GF-D8 (cell line): ENCODE measurements around the gene PTPN14.

Experiments
- DNase-seq: peaks from one replicate; lab custom pipeline; 2025; lab: John Stamatoyannopoulos, UW

Gene PTPN14

DNA sequence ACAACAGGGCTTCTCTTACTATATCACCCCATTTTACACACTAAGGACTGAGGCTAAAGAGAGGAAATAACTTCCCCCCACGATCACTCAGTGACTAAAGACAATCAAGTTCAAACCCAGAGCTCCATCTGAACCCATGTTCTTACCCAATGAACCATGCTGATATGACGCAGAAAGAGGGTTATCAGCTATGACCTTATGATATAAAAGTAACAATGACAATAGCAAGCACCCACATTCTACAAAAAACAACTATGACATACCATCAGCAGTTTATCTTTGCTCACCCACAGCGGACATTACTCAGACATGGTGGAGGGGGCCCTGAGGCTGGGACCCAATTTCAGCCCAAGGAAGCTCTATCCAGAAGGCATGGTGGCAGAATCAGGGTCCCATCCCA is 75.7 kb downstream of the PTPN14 start:
- no peak for DNase-seq

DNA sequence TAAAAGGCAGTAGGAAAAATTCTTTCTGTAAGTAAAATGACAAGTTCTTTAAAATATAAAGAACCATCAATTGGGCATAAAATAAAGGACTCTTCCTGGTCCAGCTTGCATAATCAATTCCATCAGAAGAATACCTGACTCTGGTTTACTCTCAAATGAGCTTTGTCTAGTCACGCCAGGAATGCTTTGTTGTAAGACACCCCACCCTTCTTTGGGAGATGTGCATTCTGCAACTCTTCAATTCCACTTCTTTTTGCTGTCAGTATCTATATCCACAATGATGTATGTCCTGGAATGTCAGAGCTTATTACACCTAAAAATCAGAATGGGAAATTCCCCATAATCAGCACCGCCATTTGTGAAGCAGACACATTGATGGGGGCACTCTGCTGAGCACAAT is 76.1 kb downstream of the PTPN14 start:
- no peak for DNase-seq

DNA sequence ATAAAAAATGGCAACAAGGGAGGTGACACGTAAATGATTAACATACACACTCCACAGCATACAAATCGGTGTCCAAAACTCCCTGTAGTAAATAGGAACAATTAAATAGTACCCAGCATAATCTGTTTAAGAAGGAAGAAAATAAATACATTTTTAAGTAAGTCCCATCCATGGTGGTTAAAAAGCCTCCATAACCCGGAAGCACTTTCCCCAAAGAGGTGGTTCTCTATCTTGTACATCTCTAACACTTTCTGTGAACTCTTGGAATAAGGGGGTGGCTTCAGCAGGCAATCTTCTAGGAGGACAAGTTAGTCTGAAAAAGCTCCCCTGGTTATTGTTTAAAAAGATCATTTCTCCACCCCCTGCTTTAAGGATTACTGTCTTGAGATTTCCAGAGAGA is 76.9 kb downstream of the PTPN14 start:
- DNase-seq: no peak

DNA sequence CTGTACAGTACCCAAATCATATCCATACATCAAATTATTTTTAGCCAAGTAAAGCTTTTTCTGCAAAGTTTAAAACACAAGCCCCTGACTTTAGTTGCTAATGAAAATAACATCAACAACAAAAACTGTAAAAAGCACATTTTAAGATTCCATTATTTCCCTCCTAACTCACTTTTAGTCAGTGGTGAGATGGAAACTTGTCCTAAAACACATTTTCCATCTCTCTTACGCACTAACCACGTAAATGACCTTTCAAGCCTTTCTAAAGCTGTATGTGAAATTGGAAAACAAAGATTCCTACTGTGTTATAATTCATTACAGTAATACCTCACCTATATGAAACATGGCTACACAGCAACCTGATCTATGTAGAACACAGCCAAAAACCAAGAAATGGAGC is 77.5 kb downstream of the PTPN14 start:
- DNase-seq: no peak

DNA sequence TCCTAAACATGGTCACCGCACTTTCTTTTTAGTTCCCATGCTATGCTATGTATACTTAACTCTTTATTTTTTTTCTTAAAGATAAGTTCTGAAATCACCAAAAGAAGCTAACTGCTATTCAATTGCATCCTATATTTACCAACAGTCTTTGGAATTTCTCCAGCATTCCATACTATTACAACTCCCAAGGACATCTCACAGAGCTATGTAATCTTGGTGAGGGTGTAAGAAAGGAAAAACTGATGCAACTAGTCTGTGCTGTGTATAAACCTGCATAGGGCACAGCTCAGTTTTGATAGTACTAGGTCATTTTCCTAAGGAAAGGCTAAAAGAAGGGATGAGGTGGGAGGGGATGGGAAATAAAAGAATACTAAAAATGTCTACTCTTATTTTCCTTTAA is 78.0 kb downstream of the PTPN14 start:
- no peak for DNase-seq

DNA sequence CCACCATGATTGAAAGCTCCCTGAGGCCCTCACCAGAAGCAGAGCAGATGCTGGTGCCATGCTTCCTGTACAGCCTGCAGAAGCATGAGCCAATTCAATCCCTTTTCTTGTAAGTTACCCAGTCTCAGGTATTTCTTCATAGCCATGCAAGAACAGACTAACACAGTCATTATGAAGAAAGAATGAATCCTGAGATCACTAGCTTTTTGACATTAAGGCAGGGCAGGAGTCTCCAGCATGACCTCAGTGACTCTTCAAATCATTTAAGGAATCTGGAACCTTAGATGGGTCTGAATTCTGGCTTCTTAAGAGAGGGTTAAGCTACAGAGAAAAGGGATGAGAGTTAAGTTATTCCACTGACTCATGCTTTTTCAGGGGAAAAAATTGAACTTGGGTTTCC is 79.0 kb downstream of the PTPN14 start:
- no peak for DNase-seq

DNA sequence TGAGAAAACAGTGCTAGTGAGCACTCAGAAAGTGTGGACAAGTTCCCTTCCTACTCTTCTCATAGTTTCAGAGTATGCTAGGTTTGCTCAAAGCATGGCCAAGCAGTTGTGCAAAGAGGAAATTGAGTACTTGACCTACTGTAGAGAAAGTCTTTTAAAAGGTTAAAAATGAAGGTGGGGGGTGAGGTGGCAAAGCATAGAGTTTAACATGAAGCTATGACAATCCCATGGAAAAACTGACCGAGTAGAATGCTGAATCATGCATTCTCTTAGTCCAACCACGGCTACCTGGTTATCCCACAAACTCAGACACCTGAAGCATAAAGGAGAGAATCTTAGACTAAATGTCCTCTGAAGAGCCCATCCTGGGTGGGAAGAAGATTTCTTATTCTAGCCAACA is 79.9 kb downstream of the PTPN14 start:
- DNase-seq: no peak

DNA sequence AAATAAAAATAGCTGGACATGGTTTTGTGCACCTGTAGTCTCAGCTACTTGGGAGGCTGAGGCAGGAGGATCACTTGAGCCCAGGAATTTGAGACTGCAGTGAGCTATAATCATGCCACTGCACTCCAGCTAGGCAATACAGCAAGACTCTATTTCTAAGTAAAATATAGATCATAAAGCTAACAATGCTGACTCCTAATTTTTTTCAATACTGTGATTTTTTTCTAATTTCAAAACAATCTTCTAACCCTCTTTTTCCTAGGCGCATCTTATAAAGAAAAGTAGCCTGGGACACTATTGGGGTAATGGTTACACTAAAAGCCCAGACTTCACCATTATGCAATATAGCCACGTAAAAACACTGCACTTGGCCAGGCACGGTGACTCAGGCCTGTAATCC is 81.3 kb downstream of the PTPN14 start:
- no peak for DNase-seq

DNA sequence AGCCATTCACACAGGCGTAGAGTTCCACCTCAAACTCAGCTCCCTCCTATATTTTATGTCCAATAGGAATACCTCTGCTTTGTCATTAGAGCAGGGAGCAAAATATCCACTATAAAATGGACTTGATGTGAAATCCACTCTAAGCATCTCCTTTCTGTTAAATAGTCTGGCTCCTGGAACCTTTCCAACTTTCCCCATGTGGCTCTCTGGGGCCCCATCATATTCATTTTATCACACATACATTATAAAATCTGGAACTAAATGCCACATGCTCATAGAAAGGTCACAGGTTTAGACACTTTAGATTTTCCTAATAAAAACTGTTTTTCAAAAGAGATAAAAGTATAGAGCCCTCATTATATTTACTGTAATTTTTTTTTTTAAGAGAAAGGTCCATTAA is 82.1 kb downstream of the PTPN14 start:
- no peak for DNase-seq

DNA sequence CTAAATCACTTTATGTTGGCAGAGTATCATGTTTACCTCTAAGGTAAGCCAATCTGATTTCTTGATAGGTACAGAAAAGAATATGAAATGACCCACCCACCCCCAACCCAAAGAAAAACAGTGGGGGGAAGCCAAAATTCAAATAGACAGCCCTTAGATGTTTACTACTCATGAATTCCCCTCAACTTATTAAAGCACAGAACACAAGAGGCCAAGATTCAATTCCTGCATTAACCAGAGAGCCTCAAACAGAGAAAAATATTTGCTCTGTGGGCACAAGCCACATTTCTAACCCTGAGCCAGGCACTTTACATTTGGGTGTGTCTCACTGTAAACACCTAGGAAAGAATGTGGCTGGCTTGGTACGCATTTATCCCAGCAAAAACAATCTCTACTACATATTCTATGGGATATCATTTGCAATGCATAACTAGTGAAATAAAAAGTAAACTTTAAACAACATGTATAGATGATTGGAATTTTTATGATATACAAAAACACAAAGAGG is 84.3 kb downstream of the PTPN14 start:
- no peak for DNase-seq

DNA sequence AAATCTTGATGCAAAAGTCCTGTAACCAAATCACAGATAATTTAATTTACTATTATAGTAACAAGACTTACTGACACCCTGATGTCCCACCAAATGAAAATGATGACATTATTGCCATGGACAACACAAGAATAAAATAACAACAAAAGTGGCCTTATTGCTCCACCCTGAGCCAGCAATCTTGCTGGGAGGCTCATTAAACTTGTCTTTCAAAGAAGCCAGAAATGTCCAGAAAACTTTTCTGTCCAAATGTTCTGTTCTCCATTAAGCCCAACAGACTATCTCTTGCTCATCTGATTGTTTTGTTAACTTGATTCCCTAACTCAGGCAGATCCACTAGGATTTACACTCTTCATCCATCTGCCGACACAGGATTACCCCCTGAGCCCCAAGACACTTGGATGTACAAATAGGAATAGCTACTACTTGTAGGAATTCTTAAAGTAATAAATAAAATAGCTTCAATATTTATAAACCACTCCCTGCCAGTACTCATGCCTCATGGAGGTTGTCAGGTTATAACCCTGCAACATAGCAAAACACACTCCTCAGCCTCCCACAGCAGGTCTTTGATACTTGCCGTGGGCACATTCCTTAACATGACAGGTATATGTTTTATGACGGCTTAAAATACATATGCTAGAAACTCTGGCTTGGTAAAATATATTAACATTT is 84.9 kb downstream of the PTPN14 start:
- DNase-seq: no peak

DNA sequence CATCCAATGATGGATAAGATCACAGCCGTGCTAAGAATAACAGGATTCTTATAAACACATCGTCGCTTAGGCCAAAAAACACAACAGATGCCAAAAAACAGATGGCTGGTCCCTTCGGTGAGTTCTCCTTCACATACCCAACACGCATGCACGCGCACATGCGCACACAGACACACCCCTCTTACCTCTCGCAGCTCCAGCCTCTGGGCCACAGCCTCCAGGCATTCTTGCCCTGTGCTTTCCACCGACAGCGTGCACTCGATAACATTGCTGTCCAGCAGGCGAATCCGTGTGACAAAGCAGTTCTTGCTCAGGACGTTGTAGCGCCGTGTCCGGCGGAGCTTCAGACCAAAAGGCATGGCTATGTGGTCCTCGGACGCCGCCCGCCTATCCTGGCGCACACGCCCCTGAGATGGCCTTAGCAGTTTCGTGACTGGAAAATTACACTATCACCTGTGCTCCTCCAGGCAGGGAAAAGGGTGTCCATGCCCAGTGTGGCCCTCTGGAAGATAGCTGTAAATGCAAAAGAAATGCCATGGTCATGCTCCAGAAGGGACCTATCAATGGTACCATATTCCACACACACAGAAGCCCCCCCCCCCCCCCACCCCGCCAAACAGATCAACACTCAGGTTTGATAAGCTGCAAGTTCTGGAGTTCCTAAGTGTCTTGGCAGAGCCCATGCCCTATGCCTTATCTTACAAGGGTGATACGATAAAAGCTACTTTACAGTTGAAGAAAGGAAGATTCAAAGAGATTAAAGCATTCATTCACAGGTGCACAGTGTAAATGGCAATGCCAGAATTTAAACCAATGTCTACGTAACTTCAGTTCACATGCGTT is 86.7 kb downstream of the PTPN14 start:
- DNase-seq: no peak

DNA sequence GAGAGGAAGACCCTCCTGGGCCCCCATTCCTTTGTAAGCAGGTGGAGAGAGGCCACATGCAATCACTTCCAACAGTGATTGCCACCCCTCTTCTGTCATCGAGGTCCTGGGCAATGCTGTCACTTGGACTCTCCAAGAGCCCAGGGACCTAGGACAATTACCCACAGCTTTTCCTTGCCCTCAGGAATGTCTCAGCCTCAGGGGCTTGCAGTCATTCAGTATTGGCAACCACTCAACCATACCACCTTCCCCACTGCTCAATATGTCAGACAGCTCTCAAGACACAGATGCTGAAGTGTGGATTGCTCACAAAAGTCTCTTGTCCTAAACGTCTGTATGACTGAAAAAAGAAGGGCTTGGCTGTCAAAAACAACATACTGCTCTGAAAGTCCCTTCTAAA is 87.8 kb downstream of the PTPN14 start:
- DNase-seq: no peak

DNA sequence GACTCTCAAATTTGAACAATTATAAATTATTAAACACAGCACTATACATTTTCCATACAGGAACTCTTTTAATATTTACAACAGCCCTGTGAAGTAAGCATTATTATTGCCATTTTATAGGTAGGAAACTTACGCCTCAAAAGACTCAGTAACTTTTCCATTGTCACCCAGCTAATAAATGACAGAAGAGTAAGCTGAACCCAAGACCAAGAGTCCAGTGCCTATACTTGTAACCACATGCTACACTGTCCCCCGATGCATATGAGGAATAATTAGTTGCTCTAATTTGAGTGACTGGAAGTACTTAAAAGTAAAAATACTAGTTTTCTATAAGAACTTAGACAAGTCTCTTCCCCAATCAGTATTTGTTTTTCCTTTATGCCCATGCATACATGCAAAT is 88.5 kb downstream of the PTPN14 start:
- no peak for DNase-seq

DNA sequence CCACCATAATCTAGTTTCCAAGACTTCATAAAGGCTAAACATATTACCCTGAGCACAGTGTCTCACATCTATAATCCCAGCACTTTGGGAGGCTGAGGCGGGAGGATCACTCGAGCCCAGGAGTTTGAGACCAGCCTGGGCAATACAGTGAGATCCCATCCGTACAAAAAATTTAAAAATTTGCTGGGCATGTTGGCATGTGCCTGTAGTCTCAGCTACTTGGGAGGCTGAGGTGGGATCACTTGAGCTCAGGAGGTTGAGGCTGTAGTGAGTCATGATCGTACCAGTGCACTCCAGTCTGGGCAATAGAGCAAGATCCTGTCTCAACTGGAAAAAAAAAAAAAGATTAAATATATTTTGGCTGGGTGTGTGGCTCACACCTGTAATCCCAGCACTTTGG is 90.1 kb downstream of the PTPN14 start:
- DNase-seq: no peak

DNA sequence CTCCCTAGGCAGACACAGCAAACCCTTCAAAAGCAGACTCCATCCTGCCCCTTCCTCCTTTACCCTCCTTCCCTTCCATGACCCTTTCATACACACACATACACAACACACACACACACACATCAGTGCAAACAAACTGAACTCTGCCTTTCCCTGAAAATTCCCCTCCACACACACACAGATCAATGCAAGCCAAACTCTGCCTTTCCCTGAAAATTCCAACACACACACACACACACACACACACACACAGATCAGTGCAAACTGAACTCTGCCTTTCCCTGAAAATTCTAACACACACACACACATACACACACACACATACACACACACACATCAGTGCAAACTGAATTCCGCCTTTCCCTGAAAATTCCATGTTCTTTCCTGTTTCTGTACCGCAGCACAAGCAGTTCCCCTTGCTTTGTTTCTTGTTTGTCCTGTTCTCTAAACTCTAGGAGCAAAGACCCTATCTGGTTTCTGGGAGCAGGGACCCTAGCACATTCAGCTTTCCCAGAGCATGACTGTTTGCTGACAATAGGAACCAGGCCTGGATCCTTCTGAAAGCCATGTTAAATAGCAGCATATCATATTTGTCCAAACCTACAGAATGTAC is 91.0 kb downstream of the PTPN14 start:
- no peak for DNase-seq

DNA sequence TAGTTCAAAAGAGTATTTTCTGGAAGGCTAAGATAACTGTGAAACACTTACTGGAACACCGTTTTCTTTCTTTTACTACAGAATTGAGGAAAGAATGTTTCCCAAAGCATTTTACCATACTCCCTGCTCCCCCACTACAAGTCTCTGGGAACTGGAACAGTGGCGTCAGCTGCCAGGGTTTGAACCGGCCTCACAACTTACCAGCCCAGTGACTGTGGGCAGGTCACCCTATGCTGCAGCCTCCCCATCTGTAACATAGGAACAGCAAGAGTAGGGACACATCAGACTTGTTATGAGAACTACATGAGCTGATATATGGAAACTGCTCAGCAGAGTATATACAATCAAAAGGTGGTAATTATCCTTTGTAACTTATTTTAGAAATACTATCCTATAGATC is 91.5 kb downstream of the PTPN14 start:
- no peak for DNase-seq

DNA sequence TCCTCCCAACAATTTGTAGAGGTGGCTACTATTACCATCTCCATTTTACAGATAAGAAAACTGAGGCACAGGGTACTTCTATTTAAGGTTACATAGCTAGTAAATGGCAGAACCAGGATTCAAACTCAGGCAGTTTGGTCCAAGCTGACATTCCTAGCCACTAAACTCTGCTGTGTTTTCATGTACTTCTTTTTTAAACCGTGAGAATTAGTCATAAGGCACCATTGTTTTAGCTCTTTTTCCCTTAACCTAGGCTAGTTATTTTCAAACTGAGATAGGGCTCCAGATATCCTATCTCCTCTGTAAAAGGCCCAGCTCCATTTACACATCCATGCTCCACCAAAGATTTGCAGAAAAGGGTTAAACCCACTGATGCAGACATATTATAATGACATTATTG is 92.9 kb downstream of the PTPN14 start:
- no peak for DNase-seq

DNA sequence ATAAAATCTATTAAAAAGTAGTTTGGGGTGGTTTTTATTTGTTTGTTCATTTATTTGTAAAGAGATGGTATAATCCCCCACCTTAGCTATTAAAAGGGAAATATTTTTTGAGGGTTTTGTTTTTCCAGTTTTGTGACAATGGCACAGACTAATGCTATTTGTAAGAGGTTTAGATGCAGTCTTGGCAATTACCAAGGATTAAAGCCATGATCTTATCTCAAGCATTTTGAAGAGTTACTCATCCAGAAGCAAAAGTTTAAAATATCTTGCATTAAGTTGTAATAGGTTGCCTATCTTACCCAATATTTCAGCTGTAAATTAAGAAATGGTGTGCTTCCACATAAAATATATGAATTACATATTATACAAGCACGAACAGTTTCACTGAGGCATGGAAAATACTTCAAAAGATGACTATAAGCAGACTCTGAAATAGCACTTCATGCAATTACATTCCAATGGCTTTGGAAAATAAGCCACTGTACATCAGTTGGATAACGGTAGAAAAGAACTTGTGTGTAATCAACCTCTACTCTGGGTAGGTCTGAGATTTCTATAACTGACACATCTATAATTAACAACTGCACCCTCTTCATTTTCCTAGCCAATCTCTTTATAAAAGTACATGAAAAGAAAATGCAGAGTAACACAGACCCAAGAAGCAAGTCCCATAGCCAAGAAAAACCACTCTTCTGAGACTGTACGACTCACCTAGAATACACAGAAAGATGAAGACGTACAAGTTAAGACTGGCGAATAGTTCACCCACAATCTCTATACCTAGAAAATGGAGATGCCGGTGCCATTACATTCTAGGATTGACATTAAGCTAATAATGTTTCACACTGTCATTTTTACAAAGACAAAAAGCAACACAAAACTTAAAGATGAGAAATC is 95.2 kb downstream of the PTPN14 start:
- DNase-seq: no peak

DNA sequence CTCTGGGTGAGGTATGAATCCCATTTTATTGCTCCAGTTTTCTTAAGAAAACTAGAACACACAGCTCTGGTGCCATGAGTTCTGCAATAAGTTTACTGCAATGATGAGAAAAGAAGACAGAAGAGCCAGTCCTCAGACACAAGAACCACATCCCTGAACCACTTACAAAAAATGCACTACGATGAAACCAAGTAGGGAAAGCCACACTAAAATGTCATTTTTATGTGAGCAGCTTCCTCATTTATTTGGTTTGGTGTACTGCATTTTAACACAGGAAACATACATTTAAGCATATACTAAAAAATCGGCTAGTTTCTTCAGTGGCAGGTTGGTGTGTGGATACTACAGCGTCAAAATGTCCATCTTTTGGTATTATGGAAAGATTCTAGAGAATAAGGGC is 95.9 kb downstream of the PTPN14 start:
- DNase-seq: no peak

DNA sequence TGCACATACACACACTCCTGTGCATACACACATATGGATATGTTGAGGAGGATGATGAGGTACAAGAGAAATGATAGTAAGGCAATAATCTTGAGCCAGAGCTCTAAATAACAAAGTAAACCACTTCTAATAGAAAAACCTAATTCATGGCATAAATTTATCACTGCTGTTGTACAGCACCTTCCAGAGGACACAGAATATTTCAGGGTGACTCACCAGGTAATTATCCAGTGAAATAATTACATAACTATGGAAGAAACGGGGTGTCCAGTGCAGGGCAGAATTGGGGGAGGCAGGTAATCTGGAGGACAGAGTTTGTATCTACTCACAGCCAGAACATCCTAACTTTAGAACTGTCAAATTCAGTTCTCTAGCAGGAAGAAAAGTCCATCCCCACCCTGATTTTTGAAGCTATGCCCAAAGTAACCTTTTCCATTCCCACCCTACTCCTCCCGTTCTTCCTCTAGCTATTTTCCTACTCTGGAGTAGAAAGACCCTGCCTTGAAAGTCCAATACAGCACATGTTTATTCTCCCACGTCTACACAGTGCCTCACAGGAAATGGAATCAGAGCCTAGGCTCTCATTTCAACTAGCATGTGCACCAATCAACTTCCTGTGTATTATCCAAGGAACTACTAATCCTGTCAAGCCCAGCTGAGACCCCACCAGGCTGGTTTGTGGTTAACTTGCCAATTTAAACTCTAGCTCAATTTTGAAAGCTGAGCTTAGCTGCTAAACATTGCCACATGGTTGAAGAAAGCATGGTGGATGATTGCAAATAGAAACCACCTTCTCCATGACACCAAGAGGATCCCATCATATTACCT is 96.6 kb downstream of the PTPN14 start:
- DNase-seq: no peak
